Breast epithelium (tissue), 3 donors: ENCODE data around the gene SMIM41.
A peak's percentile ranks its signal among the peaks of the same experiment; 100 is the strongest.

ENCODE experiments used
- POLR2A ChIP-seq: fragments of 450-650 bp; IDR thresholded peaks from one replicate; pipeline ENCODE4 v1.6.1; 2016; ENCODE audit warnings: antibody characterized with exemption, mild to moderate bottlenecking, moderate library complexity
- POLR2AphosphoS5 ChIP-seq, 3 donors: sonication (generic); formaldehyde crosslinking; IDR thresholded peaks; one replicate each; pipeline ENCODE4 v1.6.1; 2017; ENCODE audit warnings: antibody characterized with exemption in 3 of 3
- TF ChIP-seq, protein P1 (sequence below), 3 donors: fragments of 450-650 bp; IDR thresholded peaks; one replicate each; pipeline ENCODE4 v1.5.1; 2016 to 2017; ENCODE audit warnings: antibody characterized with exemption in 3 of 3, mild to moderate bottlenecking in 3 of 3, moderate library complexity in 3 of 3

DNA sequence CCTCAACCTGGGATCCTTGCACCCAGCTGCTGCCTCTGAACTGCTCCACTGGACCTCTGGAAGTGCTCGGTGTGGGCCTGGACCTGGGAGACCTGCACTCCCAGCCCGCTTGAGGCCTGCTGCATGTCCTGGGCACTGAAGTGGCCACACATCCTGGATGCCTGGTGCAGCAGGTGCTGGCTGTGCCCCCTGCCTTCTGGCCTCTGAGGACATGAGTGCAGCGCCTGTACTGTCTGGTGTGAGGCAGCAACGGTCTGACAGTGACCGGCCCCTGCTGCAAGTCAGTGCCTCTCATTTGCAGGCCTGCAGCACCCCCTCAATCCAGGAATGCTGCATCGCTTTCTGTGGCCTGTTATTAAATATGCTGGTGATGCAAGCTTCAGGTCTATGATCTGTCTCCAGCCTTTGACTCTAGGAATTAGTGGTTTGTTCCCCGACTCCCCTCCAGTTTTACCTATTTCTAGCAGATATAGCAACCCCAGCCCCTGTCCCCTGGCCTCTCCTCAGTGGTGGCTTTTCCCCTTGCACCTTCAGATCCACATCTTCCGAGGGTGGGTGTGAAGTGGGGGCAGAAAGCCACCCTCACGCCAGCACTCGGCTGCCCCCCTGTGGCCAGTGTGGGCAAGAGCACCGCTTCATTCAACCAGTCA is 3.6 kb downstream of the SMIM41 start:
- TF ChIP-seq POLR2A (no peak), POLR2AphosphoS5 (IDR thresholded peaks at IDR 0.05) (no peak)
- TF ChIP-seq, protein P1, sequence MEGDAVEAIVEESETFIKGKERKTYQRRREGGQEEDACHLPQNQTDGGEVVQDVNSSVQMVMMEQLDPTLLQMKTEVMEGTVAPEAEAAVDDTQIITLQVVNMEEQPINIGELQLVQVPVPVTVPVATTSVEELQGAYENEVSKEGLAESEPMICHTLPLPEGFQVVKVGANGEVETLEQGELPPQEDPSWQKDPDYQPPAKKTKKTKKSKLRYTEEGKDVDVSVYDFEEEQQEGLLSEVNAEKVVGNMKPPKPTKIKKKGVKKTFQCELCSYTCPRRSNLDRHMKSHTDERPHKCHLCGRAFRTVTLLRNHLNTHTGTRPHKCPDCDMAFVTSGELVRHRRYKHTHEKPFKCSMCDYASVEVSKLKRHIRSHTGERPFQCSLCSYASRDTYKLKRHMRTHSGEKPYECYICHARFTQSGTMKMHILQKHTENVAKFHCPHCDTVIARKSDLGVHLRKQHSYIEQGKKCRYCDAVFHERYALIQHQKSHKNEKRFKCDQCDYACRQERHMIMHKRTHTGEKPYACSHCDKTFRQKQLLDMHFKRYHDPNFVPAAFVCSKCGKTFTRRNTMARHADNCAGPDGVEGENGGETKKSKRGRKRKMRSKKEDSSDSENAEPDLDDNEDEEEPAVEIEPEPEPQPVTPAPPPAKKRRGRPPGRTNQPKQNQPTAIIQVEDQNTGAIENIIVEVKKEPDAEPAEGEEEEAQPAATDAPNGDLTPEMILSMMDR (IDR thresholded peaks at IDR 0.05) = peak; percentile 95 to 96 (median 96)
